ENCODE data around the gene LMNTD2. TPM values are rescaled to one million over a fixed set of nuclear protein-coding genes. Genes with fewer than 3 reads are reported as not detected.

The LMNTD2 gene
- total and polyA plus RNA-seq, 2 experiments from 2014 or later, result 18.4 to 21.1 TPM

- Histone ChIP-seq H3K4me1 (ENCODE audit: low read depth) (peaks cover 10% of the 10 kb centered on the region), H3K4me3 (no peak overlapping the region), H3K36me3 (no peaks in the 10 kb centered on the region), H3K27ac (no peak overlapping the region), H3K27me3 (peaks cover 39% of the 10 kb centered on the region), H3K9me3 (ENCODE audit: low read depth) (no peaks in the 10 kb centered on the region)
- TF ChIP-seq, protein P1, sequence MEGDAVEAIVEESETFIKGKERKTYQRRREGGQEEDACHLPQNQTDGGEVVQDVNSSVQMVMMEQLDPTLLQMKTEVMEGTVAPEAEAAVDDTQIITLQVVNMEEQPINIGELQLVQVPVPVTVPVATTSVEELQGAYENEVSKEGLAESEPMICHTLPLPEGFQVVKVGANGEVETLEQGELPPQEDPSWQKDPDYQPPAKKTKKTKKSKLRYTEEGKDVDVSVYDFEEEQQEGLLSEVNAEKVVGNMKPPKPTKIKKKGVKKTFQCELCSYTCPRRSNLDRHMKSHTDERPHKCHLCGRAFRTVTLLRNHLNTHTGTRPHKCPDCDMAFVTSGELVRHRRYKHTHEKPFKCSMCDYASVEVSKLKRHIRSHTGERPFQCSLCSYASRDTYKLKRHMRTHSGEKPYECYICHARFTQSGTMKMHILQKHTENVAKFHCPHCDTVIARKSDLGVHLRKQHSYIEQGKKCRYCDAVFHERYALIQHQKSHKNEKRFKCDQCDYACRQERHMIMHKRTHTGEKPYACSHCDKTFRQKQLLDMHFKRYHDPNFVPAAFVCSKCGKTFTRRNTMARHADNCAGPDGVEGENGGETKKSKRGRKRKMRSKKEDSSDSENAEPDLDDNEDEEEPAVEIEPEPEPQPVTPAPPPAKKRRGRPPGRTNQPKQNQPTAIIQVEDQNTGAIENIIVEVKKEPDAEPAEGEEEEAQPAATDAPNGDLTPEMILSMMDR (IDR thresholded peaks at IDR 0.05; ENCODE audit: low read depth, low read length), result no peak
- no peak for DNase-seq (ENCODE audit: low read depth in 1 of 2, low spot score in 1 of 2)
Observed at GRCh38 chr11:559020-559620, 1.4 kb downstream of the LMNTD2 start.

GRCh38 chr11:558503-558902 is 2.0 kb downstream of the LMNTD2 start:
- no peak overlapping the region for H3K27ac ChIP-seq
- TF ChIP-seq, protein P1 (IDR thresholded peaks at IDR 0.05; ENCODE audit: low read depth, low read length), result no peak
- no peak overlapping the region for H3K4me3 ChIP-seq
- H3K36me3 ChIP-seq, result no peaks in the 10 kb centered on the region
- H3K9me3 ChIP-seq (ENCODE audit: low read depth), result no peaks in the 10 kb centered on the region
- peaks cover 11% of the 10 kb centered on the region for H3K4me1 ChIP-seq (ENCODE audit: low read depth)
- DNase-seq (ENCODE audit: low read depth in 1 of 2, low spot score in 1 of 2), result no peak
- H3K27me3 ChIP-seq, result peaks cover 39% of the 10 kb centered on the region

DNA sequence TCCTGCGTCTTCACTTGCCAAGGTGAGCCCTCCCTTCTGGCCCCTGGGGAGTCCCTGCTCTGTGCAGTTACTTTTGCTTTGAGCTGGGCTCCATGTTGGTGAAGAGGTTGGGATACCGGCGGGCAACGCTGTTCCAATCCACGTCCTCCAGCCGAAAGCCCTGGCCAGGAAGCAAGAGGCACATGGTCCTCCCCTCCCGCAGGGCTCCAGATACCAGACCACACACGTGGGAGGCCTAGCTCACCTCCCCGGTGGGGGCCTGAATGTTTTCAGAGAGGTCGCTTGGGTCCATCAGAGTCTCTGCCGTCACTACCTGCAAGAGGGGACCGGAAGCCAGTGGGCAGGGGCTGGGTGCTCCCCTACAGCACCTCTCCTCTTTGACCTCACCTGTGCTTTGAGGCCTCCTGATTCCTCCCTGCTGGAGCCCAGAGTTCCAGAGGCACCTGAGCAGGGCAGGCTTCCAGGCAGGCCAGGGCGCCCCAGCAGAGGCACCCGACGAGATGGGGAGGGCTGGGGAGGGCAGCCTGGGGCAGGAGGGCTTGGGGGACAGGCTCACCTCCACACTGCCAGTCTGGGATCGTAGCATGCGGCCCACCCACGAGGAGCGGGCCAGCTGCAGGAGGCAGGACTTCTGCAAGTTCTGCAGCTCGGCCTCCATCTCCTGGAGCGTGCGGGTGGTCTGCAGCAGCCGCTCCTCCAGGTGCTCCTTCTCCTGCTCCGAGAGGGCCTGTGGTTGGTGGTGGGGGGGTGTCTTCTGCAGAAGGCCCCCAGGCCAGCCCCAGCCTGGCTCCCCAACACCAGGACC is 3.0 kb downstream of the LMNTD2 start:
- H3K4me3 ChIP-seq, result no peak overlapping the region
- H3K36me3 ChIP-seq, result no peaks in the 10 kb centered on the region
- no peak for DNase-seq (ENCODE audit: low read depth in 1 of 2, low spot score in 1 of 2)
- H3K27ac ChIP-seq, result no peak overlapping the region
- TF ChIP-seq, protein P1 (IDR thresholded peaks at IDR 0.05; ENCODE audit: low read depth, low read length), result no peak
- H3K4me1 ChIP-seq (ENCODE audit: low read depth), result peaks cover 11% of the 10 kb centered on the region
- no peaks in the 10 kb centered on the region for H3K9me3 ChIP-seq (ENCODE audit: low read depth)
- peaks cover 39% of the 10 kb centered on the region for H3K27me3 ChIP-seq

DNA sequence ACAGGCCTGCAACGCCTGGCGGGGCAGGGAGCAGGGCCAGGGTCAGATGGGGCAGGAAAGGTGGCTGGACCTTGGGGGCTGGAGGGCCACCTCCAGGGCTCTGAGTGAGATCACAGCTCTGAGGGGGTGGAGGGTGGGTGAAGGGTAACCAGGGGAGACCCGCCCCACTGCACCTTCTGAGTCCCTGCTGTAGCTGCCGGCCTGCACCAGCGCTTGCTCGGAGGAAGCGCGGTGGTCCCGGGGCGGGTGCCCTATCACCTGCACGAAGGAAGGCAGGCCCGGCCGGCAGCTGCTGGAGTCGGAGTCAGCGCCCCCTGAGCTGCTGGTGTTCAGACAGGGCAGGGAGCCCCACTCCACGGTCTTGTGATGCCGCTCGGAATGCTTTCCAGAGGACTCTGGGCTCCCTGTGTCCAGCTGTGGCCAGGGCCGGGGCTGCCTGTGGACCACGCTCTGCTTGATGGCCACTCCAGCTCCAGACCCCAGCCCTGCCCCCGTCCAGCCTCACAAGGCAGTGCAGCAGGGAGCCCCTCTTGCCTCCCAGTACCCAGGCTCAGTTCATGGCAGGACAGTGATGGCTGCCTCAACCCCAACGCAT is 3.8 kb downstream of the LMNTD2 start:
- Histone ChIP-seq H3K27ac (no peak overlapping the region), H3K4me1 (ENCODE audit: low read depth) (peaks cover 11% of the 10 kb centered on the region), H3K9me3 (ENCODE audit: low read depth) (no peaks in the 10 kb centered on the region), H3K27me3 (peaks cover 39% of the 10 kb centered on the region), H3K4me3 (no peak overlapping the region), H3K36me3 (no peaks in the 10 kb centered on the region)
- TF ChIP-seq, protein P1 (IDR thresholded peaks at IDR 0.05; ENCODE audit: low read depth, low read length), result no peak
- no peak for DNase-seq (ENCODE audit: low read depth in 1 of 2, low spot score in 1 of 2)

- Histone ChIP-seq H3K4me1 (ENCODE audit: low read depth) (peaks cover 11% of the 10 kb centered on the region), H3K27ac (no peak overlapping the region), H3K27me3 (peaks cover 39% of the 10 kb centered on the region), H3K4me3 (peak overlapping the region; percentile 33), H3K36me3 (no peaks in the 10 kb centered on the region), H3K9me3 (ENCODE audit: low read depth) (no peaks in the 10 kb centered on the region)
- TF ChIP-seq, protein P1 (IDR thresholded peaks at IDR 0.05; ENCODE audit: low read depth, low read length), result no peak
- DNase-seq (ENCODE audit: low read depth in 1 of 2, low spot score in 1 of 2), result peak in 1 of 2 donors; percentile 49
Observed at GRCh38 chr11:555780-556661, 4.5 kb downstream of the LMNTD2 start.

All from cardiac muscle cell (in vitro differentiated cells and primary cell).